Pulmonary artery endothelial cell (primary cell): ENCODE results near the gene NDST1. TPM values are rescaled to one million over a fixed set of nuclear protein-coding genes. Genes with fewer than 3 reads are reported as not detected.
A peak's percentile ranks its signal among the peaks of the same experiment; 100 is the strongest.
"Not testable (repeated sequence)": the region's sequence is repeated elsewhere in the genome, so short reads cannot be mapped to it uniquely, and the experiment has no call there.

Source experiments
- DNase-seq: peaks from one replicate; pipeline ENCODE4 v3.0.0-alpha.2; 2011; ENCODE audit warnings: low read depth, low spot score
- total RNA-seq: library from RNA; depleted of rRNA; stranded (reverse); fragments of >200 nt; gene quantifications from 2 replicates; pipeline ENCODE4 v1.2.3, GENCODE V29; 2014

Gene NDST1
- total RNA-seq: 29.9 and 51.9 TPM in 2 replicates

- DNase-seq: no peak
These were observed at the start of gene NDST1 for GRCh38 chr5:150507474-150508276. TSS of gene NDST1 (plus strand) at chr5:150508131. CDS start at chr5:150521255, 13,124 bp downstream.

- no peak for DNase-seq
These were observed 49.0 kb upstream of the NDST1 start for GRCh38 chr5:150458802-150459557.

GRCh38 chr5:150460781-150461180 is 47.1 kb upstream of the NDST1 start:
- no peak for DNase-seq

- no peak for DNase-seq
These were observed 46.7 kb upstream of the NDST1 start for GRCh38 chr5:150461231-150461630.

GRCh38 chr5:150464554-150465012 is 43.3 kb upstream of the NDST1 start:
- no peak for DNase-seq

GRCh38 chr5:150465927-150466326 is 42.0 kb upstream of the NDST1 start:
- no peak for DNase-seq

- no peak for DNase-seq
These were observed 39.7 kb upstream of the NDST1 start for GRCh38 chr5:150468206-150468605.

- DNase-seq: peak; percentile 41
These were observed 38.0 kb upstream of the NDST1 start for GRCh38 chr5:150469718-150470469.

GRCh38 chr5:150473673-150474358 is 34.1 kb upstream of the NDST1 start:
- no peak for DNase-seq

GRCh38 chr5:150476568-150476967 is 31.4 kb upstream of the NDST1 start:
- not testable (repeated sequence) for DNase-seq

- no peak for DNase-seq
These were observed 28.5 kb upstream of the NDST1 start for GRCh38 chr5:150479416-150479815.

- DNase-seq: no peak
These were observed 26.3 kb upstream of the NDST1 start for GRCh38 chr5:150481708-150481965.

- DNase-seq: no peak
These were observed 25.9 kb upstream of the NDST1 start for GRCh38 chr5:150481972-150482406.

GRCh38 chr5:150484964-150485692 is 22.8 kb upstream of the NDST1 start:
- DNase-seq: no peak

GRCh38 chr5:150485693-150486401 is 22.1 kb upstream of the NDST1 start:
- DNase-seq: no peak

GRCh38 chr5:150486402-150487198 is 21.3 kb upstream of the NDST1 start:
- no peak for DNase-seq

- no peak for DNase-seq
These were observed 20.5 kb upstream of the NDST1 start for GRCh38 chr5:150487199-150488061.
